ENCODE measurements around the gene SLC11A1. TPM values are rescaled to one million over a fixed set of nuclear protein-coding genes. Genes with fewer than 3 reads are reported as not detected.

Gene SLC11A1, protein sequence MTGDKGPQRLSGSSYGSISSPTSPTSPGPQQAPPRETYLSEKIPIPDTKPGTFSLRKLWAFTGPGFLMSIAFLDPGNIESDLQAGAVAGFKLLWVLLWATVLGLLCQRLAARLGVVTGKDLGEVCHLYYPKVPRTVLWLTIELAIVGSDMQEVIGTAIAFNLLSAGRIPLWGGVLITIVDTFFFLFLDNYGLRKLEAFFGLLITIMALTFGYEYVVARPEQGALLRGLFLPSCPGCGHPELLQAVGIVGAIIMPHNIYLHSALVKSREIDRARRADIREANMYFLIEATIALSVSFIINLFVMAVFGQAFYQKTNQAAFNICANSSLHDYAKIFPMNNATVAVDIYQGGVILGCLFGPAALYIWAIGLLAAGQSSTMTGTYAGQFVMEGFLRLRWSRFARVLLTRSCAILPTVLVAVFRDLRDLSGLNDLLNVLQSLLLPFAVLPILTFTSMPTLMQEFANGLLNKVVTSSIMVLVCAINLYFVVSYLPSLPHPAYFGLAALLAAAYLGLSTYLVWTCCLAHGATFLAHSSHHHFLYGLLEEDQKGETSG
- total RNA-seq (0.25 and 0.63 TPM in 2 replicates), polyA plus RNA-seq (0.81 and 1.1 TPM in 2 replicates)

DNA sequence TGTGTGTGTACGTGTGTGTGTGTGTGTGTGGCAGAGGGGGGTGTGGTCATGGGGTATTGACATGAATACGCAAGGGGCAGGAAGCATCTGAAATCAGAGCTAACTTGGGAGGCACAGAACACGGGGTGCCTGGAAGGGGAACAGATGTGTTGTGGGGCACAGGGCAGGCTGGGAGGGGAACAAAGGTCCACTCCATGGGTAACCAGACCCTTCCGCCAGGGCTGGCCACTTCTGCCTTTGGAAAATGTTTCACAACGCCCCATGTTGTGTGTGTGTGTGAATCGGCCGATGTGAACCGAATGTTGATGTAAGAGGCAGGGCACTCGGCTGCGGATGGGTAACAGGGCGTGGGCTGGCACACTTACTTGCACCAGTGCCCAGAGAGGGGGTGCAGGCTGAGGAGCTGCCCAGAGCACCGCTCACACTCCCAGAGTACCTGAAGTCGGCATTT lies at the start of gene SLC11A1:
SLC11A1 (plus strand) TSS at position 358 of the 451 bp plus-strand sequence. CDS start 96 bp downstream, outside the sequence.
- Histone ChIP-seq H3K27ac (no peak within 1 kb of the TSS), H3K4me1 (ENCODE audit: low read depth) (no peaks in the 10 kb centered on the region), H3K27me3 (no peaks in the 10 kb centered on the region), H3K4me3 (no peak within 1 kb of the TSS), H3K36me3 (no peaks in the 10 kb centered on the region), H3K9me3 (ENCODE audit: low read depth) (no peaks in the 10 kb centered on the region)
- TF ChIP-seq, protein P1, sequence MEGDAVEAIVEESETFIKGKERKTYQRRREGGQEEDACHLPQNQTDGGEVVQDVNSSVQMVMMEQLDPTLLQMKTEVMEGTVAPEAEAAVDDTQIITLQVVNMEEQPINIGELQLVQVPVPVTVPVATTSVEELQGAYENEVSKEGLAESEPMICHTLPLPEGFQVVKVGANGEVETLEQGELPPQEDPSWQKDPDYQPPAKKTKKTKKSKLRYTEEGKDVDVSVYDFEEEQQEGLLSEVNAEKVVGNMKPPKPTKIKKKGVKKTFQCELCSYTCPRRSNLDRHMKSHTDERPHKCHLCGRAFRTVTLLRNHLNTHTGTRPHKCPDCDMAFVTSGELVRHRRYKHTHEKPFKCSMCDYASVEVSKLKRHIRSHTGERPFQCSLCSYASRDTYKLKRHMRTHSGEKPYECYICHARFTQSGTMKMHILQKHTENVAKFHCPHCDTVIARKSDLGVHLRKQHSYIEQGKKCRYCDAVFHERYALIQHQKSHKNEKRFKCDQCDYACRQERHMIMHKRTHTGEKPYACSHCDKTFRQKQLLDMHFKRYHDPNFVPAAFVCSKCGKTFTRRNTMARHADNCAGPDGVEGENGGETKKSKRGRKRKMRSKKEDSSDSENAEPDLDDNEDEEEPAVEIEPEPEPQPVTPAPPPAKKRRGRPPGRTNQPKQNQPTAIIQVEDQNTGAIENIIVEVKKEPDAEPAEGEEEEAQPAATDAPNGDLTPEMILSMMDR (IDR thresholded peaks at IDR 0.05; ENCODE audit: low read depth, low read length), result no peak
- no peak for DNase-seq (ENCODE audit: low read depth in 1 of 2, low spot score in 1 of 2)

DNA sequence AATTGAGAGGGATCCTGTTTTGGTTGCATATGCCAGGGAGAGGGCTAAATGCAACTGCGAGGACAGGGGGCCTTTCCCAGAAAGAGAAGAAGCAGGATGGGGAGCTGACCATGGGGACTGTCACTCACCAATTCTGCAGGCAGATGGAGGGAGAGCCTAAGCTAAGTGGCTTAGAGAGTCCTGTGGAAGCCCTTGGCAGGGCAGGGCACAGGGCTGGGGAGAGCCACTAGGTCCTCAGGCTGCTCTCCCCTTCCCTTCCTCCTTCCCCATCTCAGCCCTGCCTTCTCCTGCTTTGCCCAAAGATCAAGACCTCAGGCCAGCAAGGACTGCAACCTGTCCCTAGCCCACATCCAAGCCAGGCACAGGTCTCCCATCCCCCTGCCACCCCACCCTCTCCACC lies 49.8 kb upstream of the SLC11A1 start:
- Histone ChIP-seq H3K27ac (peak overlapping the region; percentile 74), H3K27me3 (no peaks in the 10 kb centered on the region), H3K4me1 (ENCODE audit: low read depth) (peaks cover 38% of the 10 kb centered on the region), H3K9me3 (ENCODE audit: low read depth) (no peaks in the 10 kb centered on the region), H3K4me3 (no peak overlapping the region), H3K36me3 (no peaks in the 10 kb centered on the region)
- TF ChIP-seq, protein P1 (IDR thresholded peaks at IDR 0.05; ENCODE audit: low read depth, low read length), result no peak
- DNase-seq (ENCODE audit: low read depth in 1 of 2, low spot score in 1 of 2), result peak in 1 of 2 donors; percentile 24

DNA sequence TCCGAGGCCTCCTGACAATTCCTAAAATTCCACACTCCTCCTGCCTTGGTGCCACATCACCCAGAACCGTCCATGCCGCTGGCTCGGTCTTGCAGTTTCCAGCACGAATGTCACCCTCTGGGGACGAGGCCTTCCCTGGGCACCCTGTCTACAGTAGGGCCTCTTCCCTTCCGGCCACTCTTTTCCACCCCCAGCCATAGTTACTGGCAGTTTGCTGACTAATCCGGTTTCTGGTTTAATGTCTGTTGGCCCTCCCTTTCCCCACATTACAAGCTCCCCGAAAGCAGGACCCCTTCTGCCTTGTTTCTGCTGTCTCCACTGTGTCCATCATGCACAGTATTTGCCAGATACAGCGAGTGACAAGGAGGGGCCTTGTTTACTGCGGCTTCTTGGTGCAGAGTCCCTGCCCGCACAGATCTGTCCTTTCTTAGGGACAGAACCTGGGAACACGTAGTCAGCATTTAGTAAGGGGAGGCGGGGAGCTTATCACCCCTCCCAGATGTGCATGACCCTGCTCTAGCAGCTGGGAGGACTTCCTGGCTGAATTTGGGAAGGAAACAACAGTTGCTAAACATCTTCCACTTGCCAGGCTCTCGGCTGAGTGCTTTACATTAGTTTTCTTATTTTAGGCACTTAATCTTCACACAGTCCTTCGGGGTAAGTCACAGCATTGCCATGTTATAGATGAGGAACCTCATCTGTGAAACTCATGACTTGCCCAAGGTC lies 49.0 kb upstream of the SLC11A1 start:
- peaks cover 30% of the 10 kb centered on the region for H3K4me1 ChIP-seq (ENCODE audit: low read depth)
- no peaks in the 10 kb centered on the region for H3K36me3 ChIP-seq
- DNase-seq (ENCODE audit: low read depth in 1 of 2, low spot score in 1 of 2), result peak in 1 of 2 donors; percentile 53
- no peak overlapping the region for H3K4me3 ChIP-seq
- peak overlapping the region; percentile 74 for H3K27ac ChIP-seq
- no peaks in the 10 kb centered on the region for H3K27me3 ChIP-seq
- TF ChIP-seq, protein P1 (IDR thresholded peaks at IDR 0.05; ENCODE audit: low read depth, low read length), result no peak
- H3K9me3 ChIP-seq (ENCODE audit: low read depth), result no peaks in the 10 kb centered on the region

DNA sequence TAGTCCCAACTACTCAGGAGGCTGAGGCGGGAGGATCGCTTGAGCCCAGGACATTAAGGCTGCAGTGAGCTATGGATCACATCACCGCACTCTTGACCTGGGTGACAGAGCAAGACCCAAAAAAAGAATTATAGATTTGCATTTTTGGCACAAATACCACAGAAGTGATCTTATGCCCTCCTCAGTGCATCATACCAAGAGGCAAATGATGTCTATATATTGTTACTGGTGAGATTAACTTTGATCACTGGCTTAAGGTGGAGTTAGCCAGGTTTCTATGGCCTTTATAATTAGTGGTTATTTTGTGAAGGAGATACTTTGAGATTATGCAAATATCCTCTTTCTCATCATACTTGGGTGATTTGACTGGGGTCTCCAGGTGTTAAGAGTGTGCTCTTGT lies 47.5 kb upstream of the SLC11A1 start:
- H3K4me3 ChIP-seq, result no peak overlapping the region
- H3K27ac ChIP-seq, result no peak overlapping the region
- H3K9me3 ChIP-seq (ENCODE audit: low read depth), result no peaks in the 10 kb centered on the region
- no peaks in the 10 kb centered on the region for H3K36me3 ChIP-seq
- TF ChIP-seq, protein P1 (IDR thresholded peaks at IDR 0.05; ENCODE audit: low read depth, low read length), result no peak
- no peak for DNase-seq (ENCODE audit: low read depth in 1 of 2, low spot score in 1 of 2)
- no peaks in the 10 kb centered on the region for H3K27me3 ChIP-seq
- peaks cover 21% of the 10 kb centered on the region for H3K4me1 ChIP-seq (ENCODE audit: low read depth)

DNA sequence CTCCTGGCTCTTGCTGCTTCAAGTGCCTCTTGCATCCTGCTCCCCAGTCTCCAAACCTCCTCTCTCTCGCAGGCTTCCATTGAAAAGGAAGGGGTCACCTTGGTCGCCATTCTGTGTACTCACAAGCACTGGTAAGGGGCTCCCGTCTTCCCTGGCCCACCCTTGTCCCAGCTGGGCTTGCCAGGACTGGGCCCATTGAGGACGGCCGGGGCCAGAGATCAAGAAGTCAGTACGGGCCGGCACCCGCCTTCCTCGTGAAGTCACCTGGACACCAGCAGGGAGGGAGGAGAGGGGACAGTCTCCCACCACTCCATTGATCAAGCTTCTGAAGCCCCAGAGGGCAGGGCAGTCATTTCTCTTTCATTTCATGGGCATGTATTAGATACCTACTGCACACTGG lies 41.4 kb upstream of the SLC11A1 start:
- no peak overlapping the region for H3K4me3 ChIP-seq
- TF ChIP-seq, protein P1 (IDR thresholded peaks at IDR 0.05; ENCODE audit: low read depth, low read length), result no peak
- no peak for DNase-seq (ENCODE audit: low read depth in 1 of 2, low spot score in 1 of 2)
- no peaks in the 10 kb centered on the region for H3K4me1 ChIP-seq (ENCODE audit: low read depth)
- no peaks in the 10 kb centered on the region for H3K36me3 ChIP-seq
- no peaks in the 10 kb centered on the region for H3K27me3 ChIP-seq
- no peaks in the 10 kb centered on the region for H3K9me3 ChIP-seq (ENCODE audit: low read depth)
- H3K27ac ChIP-seq, result peak overlapping the region; percentile 17
